Activated CD8-positive, alpha-beta T cell treated with anti-CD3 and anti-CD28 coated beads for 36 hours (primary cell): Measurements from ENCODE around the gene TGM3. TPM values are rescaled to one million over a fixed set of nuclear protein-coding genes. Genes with fewer than 3 reads are reported as not detected.

Experiments
- ATAC-seq: fragments of 200-7000 bp; cut with Tn5 transposase; one replicate; pipeline ENCODE4 v1.10.0; 2021; ENCODE audit warnings: mild to moderate bottlenecking, moderate library complexity
- CTCF ChIA-PET: fragments of 350-600 bp; sonication (Branson Sonifier 250); formaldehyde crosslinking; loops from one replicate; lab custom pipeline; 2021; ENCODE audit warnings: antibody characterized with exemption; lab: Charles Lee
- POLR2A ChIA-PET: fragments of 350-600 bp; sonication (Branson Sonifier 250); formaldehyde crosslinking; loops from one replicate; lab custom pipeline; 2021; ENCODE audit warnings: antibody characterized with exemption; lab: Charles Lee
- DNase-seq: peaks from one replicate; pipeline ENCODE4 v3.0.0-alpha.2; 2020
- H3K27ac Mint-ChIP-seq: one replicate; pipeline ENCODE4 v1.8.0; 2021; ENCODE audit warnings: mild to moderate bottlenecking, mixed read lengths
- H3K27me3 Mint-ChIP-seq: one replicate; pipeline ENCODE4 v1.8.0; 2021; ENCODE audit warnings: mixed read lengths
- H3K36me3 Mint-ChIP-seq: one replicate; pipeline ENCODE4 v1.8.0; 2021; ENCODE audit warnings: low read depth, mixed read lengths
- H3K4me1 Mint-ChIP-seq: one replicate; pipeline ENCODE4 v1.8.0; 2021; ENCODE audit warnings: low read depth, mixed read lengths
- H3K4me3 Mint-ChIP-seq: one replicate; pipeline ENCODE4 v1.8.0; 2021; ENCODE audit warnings: mild to moderate bottlenecking, moderate library complexity, mixed read lengths
- H3K9me3 Mint-ChIP-seq: one replicate; pipeline ENCODE4 v1.8.0; 2021; ENCODE audit warnings: mixed read lengths
- intact Hi-C: fragments of 100-400 bp; cut with micrococcal nuclease; formaldehyde crosslinking; loops from one replicate; pipeline ENCODE4 v1.10.0; 2022
- total RNA-seq, 2 experiments: library from RNA; stranded (reverse); gene quantifications; one replicate each; pipeline ENCODE4 v1.2.3, GENCODE V29; 2021
- TF ChIP-seq, protein P1 (sequence below): fragments of 200-600 bp; IDR thresholded peaks from one replicate; pipeline ENCODE4 v1.8.0; 2022; ENCODE audit warnings: antibody characterized with exemption, mild to moderate bottlenecking

Gene TGM3
- total RNA-seq, 2 experiments from 2014 or later: not detected

DNA sequence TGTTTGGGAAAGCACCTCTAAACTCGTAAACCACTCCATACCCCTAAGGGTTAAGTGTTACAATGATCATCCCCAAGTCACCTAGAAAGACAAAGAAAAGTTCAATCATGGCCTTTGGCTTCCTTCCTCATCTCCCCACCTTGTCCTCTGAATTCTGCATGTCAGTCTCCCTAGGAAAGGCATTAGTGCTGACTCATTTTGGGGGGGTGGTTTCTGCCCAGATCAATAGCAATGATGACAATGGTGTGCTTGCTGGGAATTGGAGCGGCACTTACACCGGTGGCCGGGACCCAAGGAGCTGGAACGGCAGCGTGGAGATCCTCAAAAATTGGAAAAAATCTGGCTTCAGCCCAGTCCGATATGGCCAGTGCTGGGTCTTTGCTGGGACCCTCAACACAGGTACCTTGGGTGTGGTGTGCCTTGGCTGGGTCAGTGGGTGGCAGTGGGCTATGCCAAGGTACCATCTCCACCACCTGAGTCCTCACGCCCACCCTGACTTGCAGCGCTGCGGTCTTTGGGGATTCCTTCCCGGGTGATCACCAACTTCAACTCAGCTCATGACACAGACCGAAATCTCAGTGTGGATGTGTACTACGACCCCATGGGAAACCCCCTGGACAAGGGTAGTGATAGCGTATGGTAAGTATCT lies 21.2 kb downstream of the TGM3 start:
- intact Hi-C loops: no loop called here
- no peaks in the 10 kb centered on the region for H3K36me3 Mint-ChIP-seq
- POLR2A ChIA-PET: no interaction called here
- H3K9me3 Mint-ChIP-seq: peaks cover 6% of the 10 kb centered on the region
- TF ChIP-seq, protein P1, sequence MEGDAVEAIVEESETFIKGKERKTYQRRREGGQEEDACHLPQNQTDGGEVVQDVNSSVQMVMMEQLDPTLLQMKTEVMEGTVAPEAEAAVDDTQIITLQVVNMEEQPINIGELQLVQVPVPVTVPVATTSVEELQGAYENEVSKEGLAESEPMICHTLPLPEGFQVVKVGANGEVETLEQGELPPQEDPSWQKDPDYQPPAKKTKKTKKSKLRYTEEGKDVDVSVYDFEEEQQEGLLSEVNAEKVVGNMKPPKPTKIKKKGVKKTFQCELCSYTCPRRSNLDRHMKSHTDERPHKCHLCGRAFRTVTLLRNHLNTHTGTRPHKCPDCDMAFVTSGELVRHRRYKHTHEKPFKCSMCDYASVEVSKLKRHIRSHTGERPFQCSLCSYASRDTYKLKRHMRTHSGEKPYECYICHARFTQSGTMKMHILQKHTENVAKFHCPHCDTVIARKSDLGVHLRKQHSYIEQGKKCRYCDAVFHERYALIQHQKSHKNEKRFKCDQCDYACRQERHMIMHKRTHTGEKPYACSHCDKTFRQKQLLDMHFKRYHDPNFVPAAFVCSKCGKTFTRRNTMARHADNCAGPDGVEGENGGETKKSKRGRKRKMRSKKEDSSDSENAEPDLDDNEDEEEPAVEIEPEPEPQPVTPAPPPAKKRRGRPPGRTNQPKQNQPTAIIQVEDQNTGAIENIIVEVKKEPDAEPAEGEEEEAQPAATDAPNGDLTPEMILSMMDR: no peak
- ATAC-seq: no peak
- H3K27me3 Mint-ChIP-seq: peaks cover 6% of the 10 kb centered on the region
- no peaks in the 10 kb centered on the region for H3K4me1 Mint-ChIP-seq
- CTCF ChIA-PET: no interaction called here
- H3K27ac Mint-ChIP-seq: no peak overlapping the region
- no peak overlapping the region for H3K4me3 Mint-ChIP-seq
- DNase-seq: no peak

DNA sequence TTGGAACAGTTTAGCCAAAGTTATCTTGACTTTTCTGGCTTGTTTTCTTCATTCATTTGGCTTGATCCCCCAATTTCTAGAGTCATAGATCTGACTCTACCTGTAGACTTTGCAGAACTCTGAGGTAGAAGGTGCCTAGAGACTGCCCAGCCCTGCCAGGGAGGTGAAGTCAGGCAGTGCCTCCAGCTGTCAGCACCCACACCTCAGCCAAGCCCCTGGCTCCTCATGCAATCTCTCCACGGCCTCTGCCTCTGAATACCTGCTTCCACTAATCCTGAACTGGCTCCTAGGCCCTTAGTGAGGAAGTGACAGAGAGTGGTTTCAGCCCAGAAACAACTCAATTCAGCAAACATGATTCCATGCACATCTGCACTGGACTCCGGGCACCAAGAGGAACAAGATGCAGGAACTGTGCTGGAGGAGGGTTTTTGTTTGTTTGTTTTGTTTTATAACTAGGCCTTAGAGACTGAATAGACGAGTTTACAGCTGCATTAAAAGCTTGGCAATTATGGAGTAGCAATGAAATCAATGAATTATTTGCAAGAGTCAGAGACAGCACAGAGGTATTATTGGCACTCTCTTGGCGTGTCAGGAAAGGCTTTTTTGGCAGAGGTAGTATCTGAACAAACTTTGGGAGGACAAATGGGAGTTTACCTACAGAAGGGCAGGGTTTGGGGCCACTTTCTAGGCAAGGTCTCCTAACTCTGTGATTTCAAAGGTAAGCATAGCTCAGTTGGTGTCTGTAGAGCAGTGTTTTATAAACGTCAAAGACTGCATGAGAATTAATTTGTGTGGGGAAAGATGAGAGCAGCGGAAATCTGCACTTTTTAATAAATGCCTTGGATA lies 25.2 kb downstream of the TGM3 start:
- Mint-ChIP-seq H3K27me3 (peaks cover 23% of the 10 kb centered on the region), H3K4me3 (no peak overlapping the region), H3K9me3 (peaks cover 6% of the 10 kb centered on the region), H3K27ac (no peak overlapping the region), H3K36me3 (no peaks in the 10 kb centered on the region), H3K4me1 (no peaks in the 10 kb centered on the region)
- POLR2A ChIA-PET: no interaction called here
- intact Hi-C loops: no loop called here
- TF ChIP-seq, protein P1: no peak
- CTCF ChIA-PET: no interaction called here
- DNase-seq (no peak), ATAC-seq (no peak)

DNA sequence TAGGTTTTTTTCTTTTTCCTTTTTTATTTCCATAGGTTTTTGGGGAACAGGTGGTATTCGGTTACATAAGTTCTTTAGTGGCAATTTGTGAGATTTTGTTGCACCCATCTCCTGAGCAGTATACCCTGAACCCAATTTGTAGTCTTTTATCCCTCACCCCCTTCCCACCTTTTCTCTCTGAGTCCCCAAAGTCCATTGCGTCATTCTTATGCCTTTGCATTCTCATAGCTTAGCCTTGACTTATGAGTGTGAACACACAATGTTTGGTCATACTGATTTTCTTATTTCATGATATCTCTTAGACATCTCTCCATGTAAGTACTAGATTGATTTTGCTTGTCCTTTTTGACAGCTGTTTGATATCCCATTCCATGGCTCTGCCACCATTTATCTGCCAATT lies 27.2 kb downstream of the TGM3 start:
- no peak overlapping the region for H3K27ac Mint-ChIP-seq
- no peak for ATAC-seq
- TF ChIP-seq, protein P1: no peak
- H3K4me3 Mint-ChIP-seq: no peak overlapping the region
- no peak for DNase-seq
- intact Hi-C loops: no loop called here
- no peaks in the 10 kb centered on the region for H3K4me1 Mint-ChIP-seq
- ChIA-PET POLR2A (no interaction called here), CTCF (no interaction called here)
- H3K27me3 Mint-ChIP-seq: peaks cover 28% of the 10 kb centered on the region
- no peaks in the 10 kb centered on the region for H3K36me3 Mint-ChIP-seq
- peaks cover 6% of the 10 kb centered on the region for H3K9me3 Mint-ChIP-seq

DNA sequence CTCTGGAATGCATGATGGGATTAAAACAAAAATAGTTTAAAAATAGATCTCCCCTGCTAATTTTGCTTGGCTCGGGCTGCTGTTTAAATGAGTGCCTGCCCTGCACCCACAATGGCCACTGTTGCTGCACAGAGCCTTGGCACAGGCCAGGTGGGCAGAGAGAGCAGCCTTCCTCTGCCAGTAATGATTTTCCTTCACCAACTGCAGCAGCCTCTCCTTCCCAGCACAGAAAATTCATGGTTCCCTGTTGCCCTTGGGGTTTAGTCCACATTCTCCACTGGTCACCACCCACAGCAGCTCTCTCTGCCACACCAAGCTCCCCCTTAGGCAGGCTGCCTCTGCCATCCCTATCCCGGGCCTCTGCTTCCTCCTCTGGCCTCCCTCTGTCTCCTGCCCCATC lies 30.2 kb downstream of the TGM3 start:
- intact Hi-C loops: no loop called here
- Mint-ChIP-seq H3K27me3 (peaks cover 24% of the 10 kb centered on the region), H3K4me1 (no peaks in the 10 kb centered on the region), H3K4me3 (no peak overlapping the region), H3K27ac (no peak overlapping the region), H3K9me3 (no peaks in the 10 kb centered on the region), H3K36me3 (no peaks in the 10 kb centered on the region)
- no peak for ATAC-seq
- no peak for DNase-seq
- TF ChIP-seq, protein P1: no peak
- POLR2A ChIA-PET: no interaction called here
- CTCF ChIA-PET: no interaction called here
